OCI-LY3 (cell line): ENCODE results near the gene DOCK9.
A peak's percentile ranks its signal among the peaks of the same experiment; 100 is the strongest.

Experiments
- H2AFZ ChIP-seq: fragments of 200-600, 300-600 bp; shearing (Covaris generic); 2 replicates; pipeline ENCODE4 v1.6.0; 2014; ENCODE audit warnings: antibody characterized with exemption, low read depth, low read length
- H3K27ac ChIP-seq: fragments of 200-600, 300-600 bp; sonication (generic); 2 replicates; pipeline ENCODE4 v1.5.1; 2014; ENCODE audit warnings: mild to moderate bottlenecking, low read length, moderate library complexity, mixed read lengths
- H3K27me3 ChIP-seq: fragments of 200-600, 300-600 bp; sonication (generic); 2 replicates; pipeline ENCODE4 v1.6.1; 2014; ENCODE audit warnings: low read depth, low read length, mixed read lengths
- H3K36me3 ChIP-seq: fragments of 200-600, 300-600 bp; sonication (generic); replicated peaks from 2 replicates; pipeline ENCODE3; 2014; ENCODE audit warnings: low read depth, low read length, mixed read lengths
- H3K4me1 ChIP-seq: fragments of 300-600, 200-600 bp; sonication (generic); 2 replicates; pipeline ENCODE4 v1.6.1; 2014; ENCODE audit warnings: low read length, mixed read lengths
- H3K4me2 ChIP-seq: fragments of 200-600, 300-600 bp; sonication (generic); 2 replicates; pipeline ENCODE4 v1.6.1; 2014; ENCODE audit warnings: low read length, mixed read lengths
- H3K4me3 ChIP-seq: fragments of 300-600, 200-600 bp; sonication (generic); 2 replicates; pipeline ENCODE4 v1.5.1; 2014; ENCODE audit warnings: antibody characterized with exemption, mild to moderate bottlenecking, low read length, moderate library complexity
- H3K79me2 ChIP-seq: fragments of 300-600, 200-600 bp; shearing (Covaris generic); 2 replicates; pipeline ENCODE4 v1.6.1; 2014; ENCODE audit warnings: mild to moderate bottlenecking, low read length, mixed read lengths
- H3K9ac ChIP-seq: fragments of 300-600, 200-600 bp; shearing (Covaris generic); 2 replicates; pipeline ENCODE4 v1.6.0; 2014; ENCODE audit warnings: mild to moderate bottlenecking, low read length, moderate library complexity
- H3K9me3 ChIP-seq: fragments of 200-600, 300-600 bp; shearing (Covaris generic); 2 replicates; pipeline ENCODE4 v1.6.1; 2014; ENCODE audit warnings: low read length, mixed read lengths; ENCODE audit not compliant: insufficient read depth
- H4K20me1 ChIP-seq: fragments of 200-600, 300-600 bp; sonication (generic); 2 replicates; pipeline ENCODE4 v1.6.1; 2016; ENCODE audit warnings: low read length, mixed read lengths; ENCODE audit not compliant: insufficient read depth
- CTCF ChIP-seq: fragments of 200-600, 300-600 bp; sonication (generic); IDR thresholded peaks from 2 replicates; pipeline ENCODE4 v1.5.1; 2014; ENCODE audit warnings: antibody characterized with exemption, low read length, low read depth
- EZH2phosphoT487 ChIP-seq: fragments of 200-600 bp; shearing (Covaris generic); IDR thresholded peaks from 2 replicates; pipeline ENCODE4 v1.6.1; 2018; ENCODE audit warnings: antibody characterized with exemption, mixed run types, low read depth

The DOCK9 gene

GRCh38 chr13:98828614-98829013 lies 149.2 kb downstream of the DOCK9 start:
- H3K9ac ChIP-seq: no peak overlapping the region
- H3K27me3 ChIP-seq: no peaks in the 10 kb centered on the region
- H3K4me3 ChIP-seq: no peak overlapping the region
- TF ChIP-seq CTCF (no peak), EZH2phosphoT487 (no peak)
- no peaks in the 10 kb centered on the region for H4K20me1 ChIP-seq
- H3K36me3 ChIP-seq: no peaks in the 10 kb centered on the region
- H3K9me3 ChIP-seq: no peaks in the 10 kb centered on the region
- no peak overlapping the region for H3K4me2 ChIP-seq
- H2AFZ ChIP-seq: no peak overlapping the region
- no peaks in the 10 kb centered on the region for H3K79me2 ChIP-seq
- peaks cover 19% of the 10 kb centered on the region for H3K4me1 ChIP-seq
- H3K27ac ChIP-seq: no peak overlapping the region

DNA sequence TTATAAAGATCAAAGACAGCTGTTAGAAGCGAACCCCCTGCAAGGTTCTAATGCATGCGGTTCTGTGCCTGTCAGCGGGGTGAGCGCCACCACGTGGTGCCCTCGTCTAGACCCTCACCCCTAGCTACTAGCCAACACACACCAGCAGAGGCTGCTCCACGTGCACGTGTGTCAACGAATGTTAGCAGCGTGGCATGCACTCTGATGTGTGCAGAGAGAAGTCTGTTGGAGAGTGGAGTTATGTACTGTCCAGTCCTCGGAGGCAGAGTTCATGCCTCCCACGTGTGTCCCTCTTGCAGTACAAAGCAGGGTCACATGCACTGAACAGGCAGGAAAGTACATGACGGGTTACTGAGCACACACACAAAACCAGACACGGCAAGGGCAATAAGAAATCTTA lies 150.4 kb downstream of the DOCK9 start:
- TF ChIP-seq CTCF (no peak), EZH2phosphoT487 (no peak)
- Histone ChIP-seq H3K27me3 (no peaks in the 10 kb centered on the region), H3K4me1 (peaks cover 19% of the 10 kb centered on the region), H3K79me2 (no peaks in the 10 kb centered on the region), H3K4me2 (no peak overlapping the region), H3K27ac (no peak overlapping the region), H3K36me3 (no peaks in the 10 kb centered on the region), H2AFZ (no peak overlapping the region), H4K20me1 (no peaks in the 10 kb centered on the region), H3K9me3 (no peaks in the 10 kb centered on the region), H3K9ac (no peak overlapping the region), H3K4me3 (no peak overlapping the region)

- peak overlapping the region; percentile 68 for H3K4me2 ChIP-seq
- H3K36me3 ChIP-seq: no peaks in the 10 kb centered on the region
- no peak overlapping the region for H3K9ac ChIP-seq
- H3K27me3 ChIP-seq: no peaks in the 10 kb centered on the region
- no peak overlapping the region for H3K27ac ChIP-seq
- peaks cover 19% of the 10 kb centered on the region for H3K4me1 ChIP-seq
- H3K9me3 ChIP-seq: no peaks in the 10 kb centered on the region
- peak overlapping the region; percentile 59 for H3K4me3 ChIP-seq
- H3K79me2 ChIP-seq: no peaks in the 10 kb centered on the region
- H4K20me1 ChIP-seq: no peaks in the 10 kb centered on the region
- peak overlapping the region; percentile 66 for H2AFZ ChIP-seq
- TF ChIP-seq EZH2phosphoT487 (no peak), CTCF (no peak)
These were observed 151.7 kb downstream of the DOCK9 start for GRCh38 chr13:98826146-98826545.

DNA sequence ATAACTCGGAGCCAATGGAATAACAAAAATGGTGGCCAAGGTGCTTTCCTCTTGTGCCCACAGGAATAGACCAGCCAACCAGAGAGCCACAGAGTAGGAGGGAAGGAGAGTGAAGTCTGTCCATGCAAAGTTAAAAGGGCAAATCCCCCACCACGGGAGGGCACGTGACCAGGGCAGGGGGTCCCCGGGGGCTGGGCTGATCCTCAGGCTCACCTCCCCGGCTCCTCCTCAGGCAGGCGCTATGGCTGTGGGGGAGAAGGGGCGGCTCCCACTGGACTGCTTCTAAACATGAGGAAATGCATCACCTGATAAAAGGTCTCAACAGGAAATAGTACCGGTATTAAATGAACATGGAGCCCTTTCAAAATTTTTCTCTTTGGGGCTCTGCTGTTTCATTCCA lies 152.2 kb downstream of the DOCK9 start:
- H3K9me3 ChIP-seq: no peaks in the 10 kb centered on the region
- peaks cover 19% of the 10 kb centered on the region for H3K4me1 ChIP-seq
- H3K9ac ChIP-seq: peak overlapping the region; percentile 4; the same call in 1 of the 2 replicates
- H3K79me2 ChIP-seq: no peaks in the 10 kb centered on the region
- H2AFZ ChIP-seq: peak overlapping the region; percentile 66
- no peak for TF ChIP-seq CTCF
- no peak for TF ChIP-seq EZH2phosphoT487
- peak overlapping the region; percentile 59 for H3K4me3 ChIP-seq
- no peaks in the 10 kb centered on the region for H4K20me1 ChIP-seq
- no peaks in the 10 kb centered on the region for H3K36me3 ChIP-seq
- H3K27me3 ChIP-seq: no peaks in the 10 kb centered on the region
- H3K4me2 ChIP-seq: peak overlapping the region; percentile 68
- H3K27ac ChIP-seq: no peak overlapping the region
